Liver (tissue), 3 donors: ENCODE data around the gene TNFRSF1B.
A peak's percentile ranks its signal among the peaks of the same experiment; 100 is the strongest.

Source experiments
- EGR1 ChIP-seq, 2 donors: IDR thresholded peaks; 2 replicates each; pipeline ENCODE4 v1.6.1; 2016 to 2018; ENCODE audit warnings: antibody characterized with exemption in 2 of 2, low read depth in 2 of 2
- JUND ChIP-seq, 2 donors: IDR thresholded peaks; 2 replicates each; pipeline ENCODE4 v1.6.1; 2016; ENCODE audit warnings: antibody characterized with exemption in 2 of 2
- RAD21 ChIP-seq, 2 donors: IDR thresholded peaks; 2 replicates each; pipeline ENCODE4 v1.6.1; 2016; ENCODE audit warnings: antibody characterized with exemption in 2 of 2, mild to moderate bottlenecking in 2 of 2
- SP1 ChIP-seq: IDR thresholded peaks from 2 replicates; pipeline ENCODE4 v1.6.1; 2018; ENCODE audit warnings: antibody characterized with exemption, mild to moderate bottlenecking
- TF ChIP-seq, protein P1 (sequence below): fragments of 150-350 bp; IDR thresholded peaks from 2 replicates; pipeline ENCODE4 v1.5.1; 2017; ENCODE audit warnings: improper control_type of control experiment, low read depth, low read length; ENCODE audit not compliant: missing input control
- TF ChIP-seq, protein P2 (sequence below): IDR thresholded peaks from 2 replicates; pipeline ENCODE4 v1.6.1; 2016; ENCODE audit warnings: antibody characterized with exemption, mild to moderate bottlenecking
- donor health status: healthy.
- donor health status: healthy.

GRCh38 chr1:12196641-12197482 lies 30.1 kb downstream of the TNFRSF1B start:
- TF ChIP-seq SP1 (no peak), EGR1 (IDR thresholded peaks at IDR 0.05; ENCODE audit: low read depth in 2 of 2) (no peak), RAD21 (IDR thresholded peaks at IDR 0.05) (peak; percentile 7 to 43), JUND (IDR thresholded peaks at IDR 0.05) (no peak)
- TF ChIP-seq, protein P1, sequence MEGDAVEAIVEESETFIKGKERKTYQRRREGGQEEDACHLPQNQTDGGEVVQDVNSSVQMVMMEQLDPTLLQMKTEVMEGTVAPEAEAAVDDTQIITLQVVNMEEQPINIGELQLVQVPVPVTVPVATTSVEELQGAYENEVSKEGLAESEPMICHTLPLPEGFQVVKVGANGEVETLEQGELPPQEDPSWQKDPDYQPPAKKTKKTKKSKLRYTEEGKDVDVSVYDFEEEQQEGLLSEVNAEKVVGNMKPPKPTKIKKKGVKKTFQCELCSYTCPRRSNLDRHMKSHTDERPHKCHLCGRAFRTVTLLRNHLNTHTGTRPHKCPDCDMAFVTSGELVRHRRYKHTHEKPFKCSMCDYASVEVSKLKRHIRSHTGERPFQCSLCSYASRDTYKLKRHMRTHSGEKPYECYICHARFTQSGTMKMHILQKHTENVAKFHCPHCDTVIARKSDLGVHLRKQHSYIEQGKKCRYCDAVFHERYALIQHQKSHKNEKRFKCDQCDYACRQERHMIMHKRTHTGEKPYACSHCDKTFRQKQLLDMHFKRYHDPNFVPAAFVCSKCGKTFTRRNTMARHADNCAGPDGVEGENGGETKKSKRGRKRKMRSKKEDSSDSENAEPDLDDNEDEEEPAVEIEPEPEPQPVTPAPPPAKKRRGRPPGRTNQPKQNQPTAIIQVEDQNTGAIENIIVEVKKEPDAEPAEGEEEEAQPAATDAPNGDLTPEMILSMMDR: peak; percentile 8
- TF ChIP-seq, protein P2, sequence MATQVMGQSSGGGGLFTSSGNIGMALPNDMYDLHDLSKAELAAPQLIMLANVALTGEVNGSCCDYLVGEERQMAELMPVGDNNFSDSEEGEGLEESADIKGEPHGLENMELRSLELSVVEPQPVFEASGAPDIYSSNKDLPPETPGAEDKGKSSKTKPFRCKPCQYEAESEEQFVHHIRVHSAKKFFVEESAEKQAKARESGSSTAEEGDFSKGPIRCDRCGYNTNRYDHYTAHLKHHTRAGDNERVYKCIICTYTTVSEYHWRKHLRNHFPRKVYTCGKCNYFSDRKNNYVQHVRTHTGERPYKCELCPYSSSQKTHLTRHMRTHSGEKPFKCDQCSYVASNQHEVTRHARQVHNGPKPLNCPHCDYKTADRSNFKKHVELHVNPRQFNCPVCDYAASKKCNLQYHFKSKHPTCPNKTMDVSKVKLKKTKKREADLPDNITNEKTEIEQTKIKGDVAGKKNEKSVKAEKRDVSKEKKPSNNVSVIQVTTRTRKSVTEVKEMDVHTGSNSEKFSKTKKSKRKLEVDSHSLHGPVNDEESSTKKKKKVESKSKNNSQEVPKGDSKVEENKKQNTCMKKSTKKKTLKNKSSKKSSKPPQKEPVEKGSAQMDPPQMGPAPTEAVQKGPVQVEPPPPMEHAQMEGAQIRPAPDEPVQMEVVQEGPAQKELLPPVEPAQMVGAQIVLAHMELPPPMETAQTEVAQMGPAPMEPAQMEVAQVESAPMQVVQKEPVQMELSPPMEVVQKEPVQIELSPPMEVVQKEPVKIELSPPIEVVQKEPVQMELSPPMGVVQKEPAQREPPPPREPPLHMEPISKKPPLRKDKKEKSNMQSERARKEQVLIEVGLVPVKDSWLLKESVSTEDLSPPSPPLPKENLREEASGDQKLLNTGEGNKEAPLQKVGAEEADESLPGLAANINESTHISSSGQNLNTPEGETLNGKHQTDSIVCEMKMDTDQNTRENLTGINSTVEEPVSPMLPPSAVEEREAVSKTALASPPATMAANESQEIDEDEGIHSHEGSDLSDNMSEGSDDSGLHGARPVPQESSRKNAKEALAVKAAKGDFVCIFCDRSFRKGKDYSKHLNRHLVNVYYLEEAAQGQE: no peak
